GM15510 (cell line): Measurements from ENCODE around the gene PHF13.

Experiments
- POLR2A ChIP-seq: IDR thresholded peaks from 3 replicates; pipeline ENCODE4 v1.6.1; 2011; ENCODE audit warnings: borderline replicate concordance; ENCODE audit not compliant: insufficient read length; ENCODE audit errors: extremely low read depth

The PHF13 gene

DNA sequence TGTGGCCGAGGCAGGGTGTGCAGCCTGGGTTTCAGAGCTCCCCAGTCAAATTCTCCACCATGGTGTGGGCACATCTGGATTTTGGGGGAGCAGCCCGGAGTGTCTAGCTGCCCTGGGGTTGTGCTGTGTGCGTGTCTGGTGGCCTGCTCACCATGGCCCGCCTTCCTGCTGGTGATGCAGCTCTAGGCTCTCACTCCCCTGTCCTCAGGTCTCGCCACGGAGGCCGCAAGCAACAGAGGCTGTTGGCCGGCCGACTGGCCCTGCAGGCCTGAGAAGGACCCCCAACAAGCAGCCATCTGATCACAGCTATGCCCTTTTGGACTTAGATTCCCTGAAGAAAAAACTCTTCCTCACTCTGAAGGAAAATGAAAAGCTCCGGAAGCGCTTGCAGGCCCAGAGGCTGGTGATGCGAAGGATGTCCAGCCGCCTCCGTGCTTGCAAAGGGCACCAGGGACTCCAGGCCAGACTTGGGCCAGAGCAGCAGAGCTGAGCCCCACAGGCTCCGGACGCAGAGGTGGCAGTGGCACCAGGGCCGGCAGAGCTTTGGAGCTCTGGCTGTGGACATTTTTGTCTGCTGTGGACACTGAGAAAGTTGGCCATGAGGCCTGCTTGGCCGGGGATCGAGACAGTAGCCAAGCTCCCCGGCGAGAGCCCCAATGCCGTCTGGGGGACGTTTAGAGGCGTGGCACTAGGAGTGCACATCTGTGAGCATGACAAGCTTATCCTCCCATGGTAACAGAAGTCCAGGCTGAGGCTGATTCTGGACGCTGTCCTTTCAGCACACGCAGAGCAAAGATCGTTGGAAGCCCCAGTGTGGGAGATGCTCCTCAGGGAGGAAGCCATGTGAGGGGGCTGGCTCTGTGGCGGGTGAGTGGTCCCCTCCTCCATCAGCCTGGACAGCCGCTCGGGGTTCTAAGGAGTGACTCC lies 19.3 kb downstream of the PHF13 start:
- no peak for TF ChIP-seq POLR2A

- no peak for TF ChIP-seq POLR2A
Observed at GRCh38 chr1:6634371-6635052, 21.0 kb downstream of the PHF13 start.

GRCh38 chr1:6635161-6635909 lies 21.8 kb downstream of the PHF13 start:
- TF ChIP-seq POLR2A, result no peak

DNA sequence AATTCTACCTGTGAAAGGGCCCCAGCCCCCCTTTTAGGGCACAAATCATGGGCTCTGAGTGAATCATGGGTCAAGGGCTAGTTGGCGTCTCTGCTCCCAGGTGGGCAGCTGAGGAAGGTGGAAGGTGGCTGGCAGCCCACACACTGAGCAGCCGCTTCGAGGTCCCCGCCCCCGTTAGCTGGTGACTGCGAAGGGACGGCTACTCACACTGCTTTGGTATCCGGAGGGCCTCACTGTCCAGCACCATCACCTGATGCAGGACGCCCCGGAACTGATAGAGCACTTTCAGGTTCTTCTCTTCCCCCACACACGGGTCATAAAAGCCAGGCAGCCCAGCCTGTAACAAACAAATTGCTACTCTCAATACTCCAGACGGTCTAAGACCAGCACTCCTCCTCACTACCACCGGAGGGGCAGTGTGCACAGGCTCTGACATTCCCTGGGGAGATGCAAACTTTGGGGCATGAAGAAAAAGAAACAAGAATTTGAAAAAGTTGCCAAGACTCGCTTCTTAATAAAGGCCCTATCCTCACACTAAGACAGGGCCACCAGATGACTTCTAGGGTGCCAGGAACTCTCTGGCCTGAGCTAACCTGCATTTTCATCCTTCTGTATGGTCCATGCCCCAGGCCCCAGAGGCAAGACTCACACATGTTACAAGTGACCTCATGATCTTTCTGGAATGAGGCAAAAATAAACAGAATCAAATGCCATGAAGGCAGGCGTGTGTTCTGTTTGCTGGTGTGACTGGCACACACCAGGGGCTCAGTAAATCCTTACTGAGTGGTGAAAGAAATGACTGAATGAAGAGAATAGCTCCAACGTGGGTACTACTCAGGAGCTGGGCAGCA lies 22.6 kb downstream of the PHF13 start:
- no peak for TF ChIP-seq POLR2A

DNA sequence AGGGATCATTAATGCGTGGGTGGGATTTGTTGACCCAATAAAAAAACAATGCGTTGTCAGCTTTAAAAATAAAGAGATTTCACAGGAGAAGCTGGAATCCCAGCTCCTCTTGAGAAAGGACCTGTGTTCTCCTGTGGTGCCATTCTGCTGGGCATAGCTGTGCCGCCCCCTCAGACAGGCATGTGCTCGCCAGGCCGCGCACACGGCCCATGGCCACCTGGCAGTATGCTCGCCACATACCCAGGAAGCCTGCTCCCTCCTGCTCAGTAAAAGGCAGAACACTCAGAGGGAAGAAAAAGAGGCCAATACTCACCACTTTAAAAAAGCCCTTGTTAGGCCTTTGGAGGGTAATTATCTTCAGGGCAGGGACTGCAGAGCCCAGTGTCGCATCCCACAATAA lies 24.2 kb downstream of the PHF13 start:
- no peak for TF ChIP-seq POLR2A

DNA sequence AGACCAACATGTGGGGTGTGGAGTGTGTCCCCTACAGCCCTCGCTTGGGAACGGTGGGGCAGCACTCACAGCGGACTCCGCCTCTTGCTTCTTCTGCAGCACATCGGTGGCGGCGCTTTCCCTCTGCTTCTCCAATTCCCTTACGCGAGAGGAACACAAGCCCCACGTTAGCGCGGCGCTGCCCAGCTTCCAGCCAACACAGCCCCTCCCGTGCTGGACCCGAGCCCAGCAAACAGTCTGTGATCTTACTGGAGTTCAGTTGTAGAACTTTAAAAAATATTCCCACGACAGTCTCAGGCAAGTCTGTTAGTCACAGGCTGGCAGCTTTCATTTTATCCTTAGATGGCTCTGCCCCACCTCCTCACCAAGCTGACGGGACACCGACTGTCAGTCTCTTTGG lies 24.7 kb downstream of the PHF13 start:
- no peak for TF ChIP-seq POLR2A

GRCh38 chr1:6645018-6645417 lies 31.5 kb downstream of the PHF13 start:
- no peak for TF ChIP-seq POLR2A

GRCh38 chr1:6646499-6647148 lies 33.1 kb downstream of the PHF13 start:
- no peak for TF ChIP-seq POLR2A

GRCh38 chr1:6648556-6648955 lies 35.0 kb downstream of the PHF13 start:
- no peak for TF ChIP-seq POLR2A

DNA sequence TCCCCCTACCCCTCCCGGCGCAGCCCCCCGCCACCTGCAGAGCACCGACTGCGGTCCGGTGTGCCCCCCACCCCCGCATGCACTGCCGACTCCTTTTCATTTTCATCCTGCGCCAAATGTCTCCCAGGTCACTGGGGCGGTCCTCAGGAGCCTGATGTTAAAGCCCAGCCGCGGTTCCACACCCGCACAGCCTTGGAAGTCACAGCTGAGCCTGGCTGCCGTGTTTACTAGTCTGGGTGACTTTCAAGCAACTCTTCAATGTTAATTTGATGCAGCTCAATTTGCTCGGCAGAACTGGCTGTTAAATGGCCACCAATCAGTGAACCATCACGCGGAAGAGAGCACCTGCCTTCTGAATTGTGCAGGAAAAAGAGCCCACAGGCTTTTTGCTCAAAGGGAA lies 38.4 kb downstream of the PHF13 start:
- no peak for TF ChIP-seq POLR2A

GRCh38 chr1:6652986-6653385 lies 39.5 kb downstream of the PHF13 start:
- TF ChIP-seq POLR2A, result no peak

- no peak for TF ChIP-seq POLR2A
Observed at GRCh38 chr1:6653436-6654290, 40.1 kb downstream of the PHF13 start.

DNA sequence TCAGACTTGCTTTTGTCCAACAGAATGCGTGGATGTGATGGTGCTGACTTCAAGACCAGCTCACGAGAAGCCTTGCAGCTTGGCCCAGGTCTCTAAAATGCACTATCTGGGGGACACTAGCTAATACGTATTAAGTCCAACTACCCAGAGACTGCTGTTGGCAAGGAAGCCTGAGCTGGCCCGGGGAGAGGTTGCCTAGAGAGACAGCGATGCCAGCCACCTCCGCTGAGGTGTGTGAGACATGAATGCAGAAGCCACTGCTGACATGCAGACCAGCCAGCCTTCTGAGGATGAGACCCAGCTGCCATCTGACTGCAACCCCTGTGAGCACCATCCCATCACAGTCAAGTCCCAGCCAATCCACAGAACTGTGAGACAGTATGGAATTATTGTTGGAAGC lies 43.6 kb downstream of the PHF13 start:
- no peak for TF ChIP-seq POLR2A
